PC-3 (cell line): ENCODE results near the gene RPS2. TPM values are rescaled to one million over a fixed set of nuclear protein-coding genes. Genes with fewer than 3 reads are reported as not detected.
A peak's percentile ranks its signal among the peaks of the same experiment; 100 is the strongest.

Experiments
- ATAC-seq: fragments of 200-7000 bp; cut with Tn5 transposase; 2 replicates; pipeline ENCODE4 v1.9.1; 2020; ENCODE audit warnings: mild to moderate bottlenecking, moderate library complexity
- BruUV-seq: library from RNA; stranded (reverse); fragments of 400-500 nt; replicated peaks from 2 replicates; lab custom pipeline; 2021; lab: Mats Ljungman, UMichigan
- CTCF ChIA-PET: fragments of 300-600 bp; sonication (Branson Sonifier 250); formaldehyde crosslinking; loops from one replicate; lab custom pipeline; 2022; ENCODE audit warnings: antibody characterized with exemption; lab: Charles Lee
- POLR2A ChIA-PET: fragments of 300-600 bp; sonication (Branson Sonifier 250); formaldehyde crosslinking; loops from one replicate; lab custom pipeline; 2022; ENCODE audit warnings: antibody characterized with exemption; ENCODE audit not compliant: unreplicated experiment; lab: Charles Lee
- DNase-seq: peaks from one replicate; pipeline ENCODE4 v3.0.0-alpha.2; 2015
- H2AFZ ChIP-seq: fragments of 300-600 bp; sonication (generic); 2 replicates; pipeline ENCODE4 v1.6.0; 2016; ENCODE audit warnings: antibody characterized with exemption, low read length
- H3F3A ChIP-seq: fragments of 300-600 bp; sonication (generic); one replicate; pipeline ENCODE4 v1.6.0; 2017; ENCODE audit warnings: antibody characterized with exemption, low read length, control low read depth, mild to moderate bottlenecking; ENCODE audit not compliant: unreplicated experiment
- H3K27ac ChIP-seq: fragments of 300-600 bp; sonication (generic); 2 replicates; pipeline ENCODE4 v1.5.1; 2016; ENCODE audit warnings: mild to moderate bottlenecking, low read length
- H3K27me3 ChIP-seq: fragments of 300-600 bp; sonication (generic); 2 replicates; pipeline ENCODE4 v1.6.1; 2016; ENCODE audit warnings: low read length, mixed read lengths
- H3K36me3 ChIP-seq: fragments of 300-600 bp; sonication (generic); 2 replicates; pipeline ENCODE4 v1.6.1; 2016; ENCODE audit warnings: low read depth, mixed run types, low read length, mixed read lengths
- H3K4me1 ChIP-seq: fragments of 300-600 bp; sonication (generic); 2 replicates; pipeline ENCODE4 v1.5.1; 2016; ENCODE audit warnings: low read length; ENCODE audit not compliant: insufficient read depth
- H3K4me2 ChIP-seq: fragments of 300-600 bp; sonication (generic); 2 replicates; pipeline ENCODE4 v1.6.0; 2016; ENCODE audit warnings: low read length
- H3K4me3 ChIP-seq: fragments of 300-600 bp; sonication (generic); 2 replicates; pipeline ENCODE4 v1.5.1; 2016; ENCODE audit warnings: mild to moderate bottlenecking, low read length, mixed read lengths
- H3K79me2 ChIP-seq: fragments of 300-600 bp; sonication (generic); 2 replicates; pipeline ENCODE4 v1.6.1; 2017; ENCODE audit warnings: low read length, mixed read lengths
- H3K9ac ChIP-seq: fragments of 300-600 bp; sonication (generic); 2 replicates; pipeline ENCODE4 v1.6.0; 2016; ENCODE audit warnings: mild to moderate bottlenecking, low read length
- H3K9me2 ChIP-seq: fragments of 300-600 bp; sonication (generic); replicated peaks from 2 replicates; pipeline ENCODE4 v1.6.1; 2016; ENCODE audit warnings: mixed run types, low read length, mixed read lengths
- H3K9me3 ChIP-seq: fragments of 300-600 bp; sonication (generic); 2 replicates; pipeline ENCODE4 v1.6.1; 2016; ENCODE audit warnings: low read length, mixed read lengths
- H4K20me1 ChIP-seq: fragments of 300-600 bp; sonication (generic); 2 replicates; pipeline ENCODE4 v1.6.1; 2016; ENCODE audit warnings: low read length, mixed read lengths
- EZH2 ChIP-seq: fragments of 300-600 bp; sonication (generic); IDR thresholded peaks from one replicate; pipeline ENCODE4 v1.6.1; 2017; ENCODE audit warnings: antibody characterized with exemption, mild to moderate bottlenecking, low read length; ENCODE audit not compliant: unreplicated experiment
- EZH2phosphoT487 ChIP-seq: fragments of 300-600 bp; sonication (generic); IDR thresholded peaks from 2 replicates; pipeline ENCODE4 v1.6.1; 2018; ENCODE audit warnings: mild to moderate bottlenecking, antibody characterized with exemption, low read length, borderline replicate concordance
- intact Hi-C: fragments of 100-400 bp; cut with micrococcal nuclease; formaldehyde crosslinking; loops from 2 replicates; pipeline ENCODE4 v1.9.0; 2023
- total RNA-seq: library from RNA; depleted of rRNA; stranded (reverse); fragments of >200 nt; gene quantifications from 2 replicates; pipeline ENCODE4 v1.2.3, GENCODE V29; 2014
- TF ChIP-seq, protein P1 (sequence below): fragments of 300-600 bp; sonication (generic); conservative IDR thresholded peaks from 2 replicates; pipeline ENCODE4 v1.5.1; 2017; ENCODE audit warnings: antibody characterized with exemption, low read depth, mild to moderate bottlenecking, low read length

The RPS2 gene
- total RNA-seq, 1 experiment from 2014 or later = 2,234 TPM

DNA sequence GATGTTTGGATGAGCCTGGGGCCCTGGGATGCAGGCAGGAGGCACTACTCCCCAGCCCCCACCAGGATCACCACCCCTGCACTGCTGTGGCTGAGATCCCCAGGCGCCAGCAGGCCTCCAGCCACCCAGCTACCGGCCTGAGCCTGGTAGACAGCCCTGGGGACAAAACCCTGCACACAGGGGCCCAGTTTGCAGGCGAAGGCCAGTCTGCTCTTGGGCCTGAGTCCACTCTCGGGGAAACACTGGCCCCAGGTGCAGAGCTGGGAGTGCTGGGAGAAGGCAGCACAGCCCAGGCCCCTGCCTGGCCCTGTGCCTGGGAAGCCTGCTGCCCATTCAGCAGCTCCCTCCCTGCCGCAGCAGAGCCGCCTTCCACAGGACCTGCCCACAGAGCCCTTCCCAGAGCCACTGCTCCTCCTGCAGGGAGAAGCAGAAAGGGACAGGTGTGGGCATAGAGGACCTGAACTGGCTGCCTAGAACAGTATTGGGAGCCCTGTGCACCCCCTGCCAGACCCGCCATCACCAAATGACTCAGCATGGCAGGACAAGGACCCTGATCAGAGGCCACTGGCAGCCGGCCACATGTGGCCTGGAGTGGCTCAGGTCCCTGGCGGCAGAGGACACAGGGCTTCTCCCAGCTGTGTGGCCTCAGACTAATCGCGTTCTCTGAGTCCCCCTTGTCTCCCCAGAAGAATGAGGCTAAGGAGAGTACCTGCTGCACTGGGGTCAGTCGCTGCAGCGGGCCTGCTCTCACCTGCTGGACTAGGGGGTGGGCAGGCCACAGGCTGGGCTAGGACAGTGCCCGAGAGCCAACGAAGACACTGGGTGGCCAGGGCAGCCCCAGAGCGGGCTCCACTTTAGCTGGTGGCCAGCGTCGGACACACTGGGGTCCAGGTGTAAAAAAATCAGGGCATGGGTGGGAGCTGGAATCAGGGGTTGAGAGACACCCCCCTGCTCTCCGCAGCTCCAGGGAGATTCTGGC is 32.3 kb downstream of the RPS2 start:
- DNase-seq = peak; percentile 54
- H3K4me2 ChIP-seq = no peak overlapping the region
- H3K4me1 ChIP-seq = peaks cover 8% of the 10 kb centered on the region
- no peaks in the 10 kb centered on the region for H3K79me2 ChIP-seq
- BruUV-seq = no TSS peak
- H4K20me1 ChIP-seq = no peaks in the 10 kb centered on the region
- H2AFZ ChIP-seq = no peak overlapping the region
- H3K36me3 ChIP-seq = no peaks in the 10 kb centered on the region
- ChIA-PET CTCF (interaction anchor here (0.6 kb wide), 3 partner anchors 9 to 1166 kb away, joined by 3 to 4 read pairs (median 3); no protein-coding TSS in a partner anchor), POLR2A (no interaction called here)
- no peak overlapping the region for H3K4me3 ChIP-seq
- TF ChIP-seq EZH2phosphoT487 = no peak
- TF ChIP-seq, protein P1, sequence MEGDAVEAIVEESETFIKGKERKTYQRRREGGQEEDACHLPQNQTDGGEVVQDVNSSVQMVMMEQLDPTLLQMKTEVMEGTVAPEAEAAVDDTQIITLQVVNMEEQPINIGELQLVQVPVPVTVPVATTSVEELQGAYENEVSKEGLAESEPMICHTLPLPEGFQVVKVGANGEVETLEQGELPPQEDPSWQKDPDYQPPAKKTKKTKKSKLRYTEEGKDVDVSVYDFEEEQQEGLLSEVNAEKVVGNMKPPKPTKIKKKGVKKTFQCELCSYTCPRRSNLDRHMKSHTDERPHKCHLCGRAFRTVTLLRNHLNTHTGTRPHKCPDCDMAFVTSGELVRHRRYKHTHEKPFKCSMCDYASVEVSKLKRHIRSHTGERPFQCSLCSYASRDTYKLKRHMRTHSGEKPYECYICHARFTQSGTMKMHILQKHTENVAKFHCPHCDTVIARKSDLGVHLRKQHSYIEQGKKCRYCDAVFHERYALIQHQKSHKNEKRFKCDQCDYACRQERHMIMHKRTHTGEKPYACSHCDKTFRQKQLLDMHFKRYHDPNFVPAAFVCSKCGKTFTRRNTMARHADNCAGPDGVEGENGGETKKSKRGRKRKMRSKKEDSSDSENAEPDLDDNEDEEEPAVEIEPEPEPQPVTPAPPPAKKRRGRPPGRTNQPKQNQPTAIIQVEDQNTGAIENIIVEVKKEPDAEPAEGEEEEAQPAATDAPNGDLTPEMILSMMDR = peak; percentile 44
- no peaks in the 10 kb centered on the region for H3K27me3 ChIP-seq
- intact Hi-C loops = loop anchor here (1.0 kb wide), 1 partner anchor 69 kb away; no protein-coding TSS in a partner anchor
- H3F3A ChIP-seq = no peaks in the 10 kb centered on the region
- H3K9ac ChIP-seq = no peak overlapping the region
- peak; percentile 68 for ATAC-seq
- H3K9me3 ChIP-seq = no peaks in the 10 kb centered on the region
- H3K27ac ChIP-seq = no peak overlapping the region
- H3K9me2 ChIP-seq = no peaks in the 10 kb centered on the region

DNA sequence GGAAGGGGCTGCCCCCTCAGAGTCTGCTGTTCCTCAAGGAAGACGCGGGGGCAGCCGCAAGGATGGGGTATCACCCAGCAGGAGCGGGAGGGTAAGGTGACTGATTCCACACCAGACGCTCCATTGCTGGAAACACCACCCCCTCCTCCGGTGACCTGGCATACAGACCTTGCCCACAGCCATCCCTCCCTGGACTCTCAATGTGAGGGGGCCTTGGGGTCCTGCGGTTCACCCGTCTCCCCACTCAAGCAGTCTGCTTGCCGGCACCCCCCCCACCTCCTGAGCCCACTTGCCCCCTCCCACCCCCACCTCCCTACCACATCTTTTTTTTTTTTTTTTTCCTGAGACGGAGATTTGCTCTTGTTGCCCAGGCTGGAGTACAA is 34.3 kb downstream of the RPS2 start:
- TF ChIP-seq EZH2phosphoT487 (no peak), EZH2 (no peak)
- TF ChIP-seq, protein P1 = no peak
- DNase-seq (no peak), ATAC-seq (no peak)
- H3K4me1 ChIP-seq = peaks cover 5% of the 10 kb centered on the region
- H3K36me3 ChIP-seq = no peaks in the 10 kb centered on the region
- no peaks in the 10 kb centered on the region for H3K9me3 ChIP-seq
- H3F3A ChIP-seq = no peaks in the 10 kb centered on the region
- no peaks in the 10 kb centered on the region for H3K27me3 ChIP-seq
- CTCF ChIA-PET = no interaction called here
- no peak overlapping the region for H3K4me3 ChIP-seq
- POLR2A ChIA-PET = no interaction called here
- no peaks in the 10 kb centered on the region for H3K9me2 ChIP-seq
- H3K79me2 ChIP-seq = no peaks in the 10 kb centered on the region
- H4K20me1 ChIP-seq = no peaks in the 10 kb centered on the region
- no peak overlapping the region for H3K27ac ChIP-seq
- no peak overlapping the region for H3K4me2 ChIP-seq
- BruUV-seq = no TSS peak
- H2AFZ ChIP-seq = no peak overlapping the region; the same call in 1 of the 2 replicates
- intact Hi-C loops = no loop called here
- H3K9ac ChIP-seq = no peak overlapping the region
